Colon (tissue), 2 donors: ENCODE data around the gene CR1L.
"Not testable (repeated sequence)": the region's sequence is repeated elsewhere in the genome, so short reads cannot be mapped to it uniquely, and the experiment has no call there.

Experiments
- FAIRE-seq: peaks from 2 replicates; lab custom pipeline; 2012; peaks lifted over from hg19 to GRCh38; lab: Jason Lieb, UNC
- donor health status: control.
- donor health status: control.

Gene CR1L

DNA sequence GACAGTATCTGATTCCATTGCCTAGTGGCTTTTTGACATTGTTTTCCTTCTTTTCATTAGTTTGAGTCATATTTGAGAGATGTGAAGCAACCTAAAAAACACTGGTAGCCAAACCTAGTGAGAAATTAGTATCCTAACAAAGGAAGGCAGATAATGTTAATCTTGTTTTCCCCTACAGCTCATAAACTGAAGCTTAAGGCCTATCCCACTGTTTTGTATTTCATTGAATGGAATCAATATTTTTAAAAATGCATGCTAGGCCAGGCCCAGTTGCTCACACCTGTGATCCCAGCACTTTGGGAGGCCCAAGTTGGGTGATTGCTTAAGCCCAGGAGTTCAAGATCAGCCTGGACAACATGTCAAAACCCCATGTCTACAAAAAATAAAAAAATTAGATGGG lies 1.2 kb downstream of the CR1L start:
- no peak for FAIRE-seq

DNA sequence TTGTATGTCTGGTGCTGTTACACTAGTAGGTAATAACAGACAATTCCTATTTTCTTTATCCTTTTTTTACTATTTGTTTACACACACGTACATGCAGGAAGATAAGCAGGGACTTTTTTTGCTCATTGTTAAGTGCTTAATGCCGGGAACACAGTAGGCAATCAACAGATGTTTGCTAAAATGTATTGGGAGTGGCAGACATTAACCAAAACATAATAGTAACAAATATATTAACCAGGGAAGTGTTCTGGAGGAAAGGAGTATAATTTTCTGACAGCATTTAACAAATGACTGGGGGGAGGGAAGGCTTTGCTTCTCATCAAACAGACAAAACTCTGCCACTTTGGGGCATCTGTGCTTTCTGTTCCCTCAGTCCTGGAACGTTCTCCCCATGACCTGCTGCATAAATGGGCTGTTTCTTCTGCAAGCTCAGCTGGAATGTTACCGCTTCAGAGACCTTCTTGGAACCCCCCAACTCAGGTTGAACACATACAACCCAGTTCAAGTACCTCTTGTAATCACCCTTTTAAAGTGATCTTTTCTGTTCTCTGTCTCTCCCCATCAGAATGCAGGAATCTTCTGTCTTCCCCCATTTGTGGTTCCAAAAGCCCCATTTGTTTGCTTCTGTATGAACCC lies 2.1 kb downstream of the CR1L start:
- no peak for FAIRE-seq

DNA sequence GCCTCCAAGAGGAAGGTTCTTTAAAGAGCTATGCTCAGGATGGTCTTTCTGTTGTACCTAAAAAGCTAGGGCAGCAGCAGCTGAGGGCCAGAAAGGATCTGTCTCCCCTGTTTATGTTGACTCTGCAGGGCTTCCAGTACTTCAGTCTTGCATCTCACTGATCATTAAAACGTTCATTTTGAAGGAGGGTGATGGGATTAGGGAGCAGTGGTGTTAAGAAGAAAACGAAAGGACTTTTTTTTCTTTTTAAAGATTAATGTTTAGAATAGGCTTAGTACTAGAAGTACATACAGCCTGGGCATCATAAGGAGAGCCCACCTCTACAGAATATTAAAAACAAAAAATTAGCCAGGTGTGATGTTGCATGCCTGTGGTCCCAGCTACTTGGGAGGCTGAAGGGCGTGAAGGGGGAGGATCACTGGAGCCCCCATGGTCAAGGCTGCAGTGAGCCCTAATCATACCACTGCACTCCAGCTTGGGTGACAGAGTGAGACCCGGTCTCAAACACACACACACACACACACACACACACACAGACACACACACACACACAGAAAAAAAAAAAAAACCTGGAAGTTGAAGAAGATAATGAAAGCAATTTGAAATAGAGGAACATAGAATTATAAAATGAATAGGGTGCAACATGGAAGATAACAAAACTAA lies 2.9 kb downstream of the CR1L start:
- no peak for FAIRE-seq

DNA sequence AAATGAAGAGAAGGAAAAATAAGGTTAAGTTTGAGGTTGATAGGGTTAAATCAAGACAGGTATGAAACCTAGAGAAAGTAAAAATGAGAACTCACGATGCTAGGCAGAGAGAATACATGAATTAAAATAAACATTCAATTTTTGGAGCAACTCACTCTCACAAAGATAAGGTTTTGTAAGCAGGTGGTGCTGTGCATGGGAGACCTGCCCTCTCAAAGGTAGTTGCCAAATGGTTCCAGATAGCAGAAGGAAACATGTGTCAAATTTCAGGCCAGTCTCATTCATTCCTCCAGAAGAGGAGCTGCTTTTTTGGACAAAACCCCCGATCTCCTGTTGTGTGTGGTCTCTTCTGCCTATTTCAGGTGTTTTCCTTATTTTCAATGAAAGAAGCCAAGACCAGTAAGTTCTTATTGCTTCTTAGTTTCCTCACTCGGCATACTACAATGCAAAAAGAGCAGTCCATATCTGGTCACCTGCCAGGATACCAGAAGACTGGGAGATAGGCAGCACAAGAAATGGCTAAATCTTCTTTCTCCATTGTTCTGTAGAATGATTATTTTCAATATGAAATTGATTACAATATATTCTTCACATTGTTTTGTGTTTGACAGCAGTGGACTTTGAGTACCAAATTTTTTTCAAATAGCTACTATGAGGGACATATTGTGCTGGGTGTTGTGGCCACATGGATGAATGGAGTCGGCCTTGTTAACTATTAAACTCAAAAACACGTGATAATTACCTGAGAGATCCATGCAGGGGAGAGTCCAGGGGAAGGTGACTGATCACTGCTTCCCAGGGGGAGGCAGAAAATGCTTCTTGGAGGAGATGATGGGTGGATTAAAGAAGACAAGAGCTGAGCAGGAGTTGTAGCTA lies 3.6 kb downstream of the CR1L start:
- FAIRE-seq: no peak

DNA sequence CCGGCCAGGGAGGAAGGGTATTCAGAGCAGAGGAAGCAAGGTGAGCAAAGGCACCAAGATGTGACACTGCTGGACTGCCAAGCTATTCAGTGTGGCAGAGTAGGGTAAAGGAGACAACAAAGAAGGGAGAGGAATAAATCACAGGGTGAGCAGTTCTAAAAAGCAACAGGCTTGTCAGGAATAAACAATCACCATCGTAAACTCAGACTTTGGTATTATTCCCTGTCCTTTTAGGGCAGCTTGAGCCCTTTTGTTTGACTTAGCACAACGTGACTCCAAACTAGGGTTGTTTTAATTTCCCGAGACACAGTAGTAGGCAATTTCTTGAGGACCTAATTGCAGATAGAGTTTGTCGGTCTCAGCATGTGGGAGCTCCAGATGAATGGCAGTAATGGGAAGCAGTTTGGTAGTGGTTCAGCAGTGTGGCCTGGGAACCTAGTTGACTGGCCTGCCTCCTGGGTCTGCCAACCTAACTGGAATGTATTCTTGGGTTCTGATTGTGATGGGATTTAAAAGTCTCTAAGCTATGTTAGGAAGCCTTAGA lies 4.3 kb downstream of the CR1L start:
- no peak for FAIRE-seq

DNA sequence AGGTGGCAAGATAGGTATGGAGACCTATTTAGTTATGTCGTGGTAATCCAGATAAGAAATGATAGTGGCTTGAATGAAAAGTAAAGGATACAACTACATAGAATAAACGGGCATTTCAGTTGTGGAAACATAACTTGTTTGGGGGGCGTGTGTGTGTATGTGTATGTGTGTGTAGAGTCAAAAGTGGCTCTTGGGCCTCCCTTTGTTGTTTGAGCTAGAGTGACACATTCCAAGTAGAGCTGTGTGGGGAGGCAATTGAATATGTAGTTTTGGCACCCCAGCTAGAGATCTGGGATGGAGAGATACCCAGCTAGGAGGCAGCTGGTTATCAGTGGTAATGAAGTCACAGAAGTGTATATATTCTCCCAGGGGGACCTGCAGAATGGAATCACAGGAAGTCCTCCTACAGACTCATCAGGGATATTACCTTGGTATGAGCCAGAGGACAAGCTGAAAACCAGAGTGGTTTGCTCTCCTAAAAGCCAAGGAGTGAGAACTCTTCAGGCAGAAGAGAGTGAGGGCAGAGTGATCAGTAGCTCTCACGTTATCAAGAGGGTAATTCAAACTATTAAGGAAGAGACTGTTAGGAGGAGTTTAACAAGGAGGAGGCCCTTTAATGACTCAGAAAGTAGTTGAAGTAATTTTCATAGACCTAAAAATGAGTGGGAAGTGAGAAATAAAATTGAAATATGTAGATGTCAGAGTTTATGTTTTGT lies 5.1 kb downstream of the CR1L start:
- FAIRE-seq: no peak

DNA sequence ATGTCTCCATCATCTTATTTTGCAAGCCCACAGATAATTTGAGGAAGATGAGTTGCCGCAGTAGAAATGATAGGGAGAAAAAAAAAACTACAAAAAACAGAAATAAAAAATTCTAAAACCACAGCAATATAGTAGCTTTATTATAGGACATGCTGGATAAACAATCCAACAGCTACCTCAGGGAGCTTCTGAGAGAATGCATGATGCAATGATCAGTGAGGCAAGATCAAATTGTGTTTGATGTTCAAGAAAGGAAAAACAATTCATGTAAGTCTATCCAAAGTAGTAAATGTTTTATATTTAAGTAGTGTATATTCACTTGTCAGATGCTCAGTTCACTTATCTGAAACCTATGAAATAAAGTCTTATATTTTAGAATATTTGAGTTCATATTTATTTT lies 6.7 kb downstream of the CR1L start:
- no peak for FAIRE-seq

DNA sequence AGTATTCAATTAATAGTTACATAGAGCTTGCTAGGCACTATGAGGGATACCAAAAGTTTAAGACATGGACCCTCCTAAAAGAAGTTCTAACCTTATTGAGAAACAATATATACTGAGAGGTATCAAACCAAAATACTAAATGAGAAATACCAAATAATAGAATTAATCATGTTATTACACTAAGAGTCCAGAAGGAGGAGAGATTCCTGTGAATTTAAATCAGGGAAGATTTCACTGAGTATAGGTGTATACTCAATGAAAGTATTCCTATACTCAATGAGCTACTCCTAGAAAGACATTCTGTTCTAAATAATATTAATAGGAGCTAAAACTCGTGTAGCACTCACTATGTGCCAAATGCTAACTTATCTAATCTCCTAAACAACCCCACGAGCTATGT lies 9.4 kb downstream of the CR1L start:
- FAIRE-seq: no peak

DNA sequence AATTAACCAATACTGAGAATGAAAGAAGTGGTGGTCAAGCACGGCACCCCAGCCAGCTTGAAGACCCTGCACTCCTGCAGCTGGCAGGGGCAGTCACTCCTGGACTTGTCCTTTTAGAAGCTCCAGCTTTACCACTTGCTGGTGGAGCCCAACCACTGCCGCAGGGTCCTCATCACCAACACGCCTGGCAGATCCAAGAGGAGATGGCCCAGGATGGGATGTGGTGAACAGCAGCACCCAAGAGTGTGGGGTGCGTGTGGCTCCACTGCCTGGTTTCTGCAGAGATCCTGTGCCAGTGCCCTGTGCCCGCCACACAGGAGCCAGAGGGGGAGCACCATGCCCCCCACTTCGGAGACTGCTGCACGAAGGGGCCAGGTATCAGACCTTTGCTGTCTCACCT lies 13.5 kb downstream of the CR1L start:
- no peak for FAIRE-seq

DNA sequence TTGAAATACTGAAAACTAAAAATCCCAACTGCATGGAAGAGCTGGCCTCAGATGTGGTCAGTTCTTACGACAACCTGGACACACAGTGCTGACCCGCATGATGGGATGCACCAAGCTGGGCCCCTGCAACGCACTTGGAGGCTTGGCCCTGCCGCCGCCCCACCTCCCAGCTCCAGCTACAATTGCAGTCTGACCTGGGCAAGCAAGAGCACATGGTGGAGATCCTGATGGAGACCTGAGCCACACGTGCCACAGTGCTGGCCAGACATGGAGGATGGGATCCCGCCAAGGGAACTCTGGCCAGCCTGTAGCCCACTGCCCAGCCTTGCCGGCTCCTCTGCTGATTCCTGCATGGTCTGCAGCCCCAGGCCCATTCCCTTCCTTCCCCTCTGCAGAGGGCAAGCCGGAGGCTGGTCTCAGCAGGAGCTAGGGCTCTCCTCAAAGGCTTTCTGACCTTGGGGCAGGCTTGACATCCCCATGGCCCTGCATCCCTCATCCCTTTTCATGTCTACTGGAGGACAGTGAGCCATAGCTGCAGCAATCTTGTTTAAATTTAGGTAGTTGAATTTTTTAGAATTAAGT lies 14.1 kb downstream of the CR1L start:
- FAIRE-seq: no peak

DNA sequence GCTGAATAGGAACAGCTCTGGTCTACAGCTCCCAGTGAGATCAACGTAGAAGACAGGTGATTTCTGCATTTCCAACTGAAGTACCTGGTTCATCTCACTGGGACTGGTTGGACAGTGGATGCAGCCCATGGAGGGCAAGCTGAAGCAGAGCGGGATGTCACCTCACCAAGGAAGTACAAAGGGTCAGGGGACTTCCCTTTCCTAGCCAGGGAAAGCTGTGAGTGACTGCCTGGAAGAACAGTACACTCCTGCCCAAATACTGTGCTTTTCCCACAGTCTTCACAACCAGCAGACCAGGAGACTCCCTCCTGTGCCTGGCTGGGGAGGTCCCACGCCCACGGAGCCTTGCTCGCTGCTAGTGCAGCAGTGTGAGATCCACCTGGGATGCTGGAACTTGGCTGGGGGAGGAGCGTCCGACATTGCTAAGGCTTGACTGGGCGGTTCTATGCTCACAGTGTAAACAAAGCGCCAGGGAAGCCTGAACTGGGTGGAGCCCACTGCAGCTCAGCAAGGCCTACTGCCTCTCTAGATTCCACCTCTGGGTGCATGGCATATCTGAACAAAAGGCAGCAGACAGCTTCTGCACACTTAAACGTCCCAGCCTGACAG lies 14.7 kb downstream of the CR1L start:
- FAIRE-seq: no peak

DNA sequence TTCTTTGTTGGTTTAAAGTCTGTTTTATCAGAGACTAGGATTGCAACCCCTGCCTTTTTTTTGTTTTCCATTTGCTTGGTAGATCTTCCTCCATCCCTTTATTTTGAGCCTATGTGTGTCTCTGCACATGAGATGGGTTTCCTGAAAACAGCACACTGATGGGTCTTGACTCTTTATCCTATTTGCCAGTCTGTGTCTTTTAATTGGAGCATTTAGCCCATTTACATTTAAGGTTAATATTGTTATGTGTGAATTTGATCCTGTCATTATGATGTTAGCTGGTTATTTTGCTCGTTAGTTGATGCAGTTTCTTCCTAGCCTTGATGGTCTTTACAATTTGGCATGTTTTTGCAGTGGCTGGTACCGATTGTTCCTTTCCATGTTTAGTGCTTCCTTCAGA lies 16.5 kb downstream of the CR1L start:
- not testable (repeated sequence) for FAIRE-seq

DNA sequence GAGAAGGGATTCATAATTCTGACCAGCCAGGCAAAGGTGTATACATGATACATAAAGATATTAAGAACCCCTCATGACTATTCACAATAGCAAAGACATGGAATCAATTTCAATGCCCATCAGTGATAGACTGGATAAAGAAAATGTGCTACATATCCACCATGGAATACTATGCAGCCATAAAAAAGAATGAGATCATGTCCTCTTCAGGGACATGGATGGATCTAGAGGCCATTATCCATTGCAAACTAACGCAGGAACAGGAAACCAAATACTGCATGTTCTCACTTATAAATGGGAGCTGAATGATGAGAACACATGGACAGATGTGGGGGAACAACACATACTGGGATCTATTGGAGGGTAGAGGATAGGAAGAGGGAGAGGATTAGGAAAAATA lies 21.4 kb downstream of the CR1L start:
- no peak for FAIRE-seq

DNA sequence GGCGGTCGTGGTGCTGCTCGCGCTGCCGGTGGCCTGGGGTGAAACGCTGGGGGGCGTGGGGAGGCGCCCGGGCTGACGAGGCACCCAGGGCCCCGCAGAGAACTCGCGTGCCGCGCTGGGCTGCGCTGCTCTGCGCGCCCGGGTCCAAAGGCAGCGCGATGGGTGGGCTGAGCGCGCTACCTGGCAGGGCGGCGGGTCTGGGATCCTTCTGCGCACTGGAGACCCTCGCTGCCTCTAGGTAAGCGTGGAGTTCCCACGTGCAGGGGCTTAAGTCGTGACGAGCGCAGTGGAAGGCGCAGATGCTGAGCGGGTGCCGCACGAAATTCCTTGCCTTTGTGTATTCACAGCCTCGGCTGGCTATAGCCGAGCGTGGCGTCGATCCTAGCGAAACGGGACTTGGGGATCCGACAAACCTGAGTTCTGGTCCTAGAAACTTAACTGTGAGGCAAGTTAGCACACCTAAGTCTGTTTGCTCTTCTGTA lies 24.6 kb downstream of the CR1L start:
- no peak for FAIRE-seq

DNA sequence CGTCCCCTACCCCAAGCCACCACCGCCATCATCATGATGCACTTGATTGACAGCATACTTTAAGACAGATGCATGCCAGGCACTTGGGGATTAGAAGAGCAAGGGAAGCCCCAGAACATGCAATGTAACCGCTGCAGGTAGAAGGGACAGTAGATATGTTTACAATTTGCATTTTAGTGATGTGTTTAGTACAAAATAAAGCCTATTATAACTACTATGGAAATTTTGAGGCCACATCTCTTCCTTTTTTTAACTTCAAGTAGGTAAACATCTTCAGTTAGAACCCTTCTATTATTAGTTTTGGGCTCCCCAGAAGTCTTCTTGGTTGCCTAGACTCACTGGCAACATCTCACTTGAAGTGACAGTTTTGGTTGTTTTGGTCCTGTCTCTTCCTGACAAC lies 25.3 kb downstream of the CR1L start:
- no peak for FAIRE-seq

DNA sequence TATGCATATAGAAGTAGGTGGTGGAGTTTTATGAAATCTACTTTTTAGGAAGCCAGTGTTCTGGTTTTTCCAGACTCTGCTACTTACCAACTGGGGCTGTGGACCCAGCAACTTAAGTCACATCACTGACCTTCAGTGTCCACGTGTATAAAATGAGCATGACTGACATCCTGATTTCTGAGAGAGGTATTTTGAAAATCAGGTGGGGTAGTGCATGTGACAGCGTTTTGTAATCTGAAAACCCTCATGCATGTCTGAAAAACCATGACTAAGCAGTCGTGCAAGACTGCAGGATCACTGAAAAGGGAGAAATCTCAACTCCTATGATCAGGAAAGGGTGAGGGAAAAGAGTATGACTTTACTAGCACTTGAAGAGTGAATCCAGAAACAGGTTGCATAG lies 26.1 kb downstream of the CR1L start:
- FAIRE-seq: no peak

DNA sequence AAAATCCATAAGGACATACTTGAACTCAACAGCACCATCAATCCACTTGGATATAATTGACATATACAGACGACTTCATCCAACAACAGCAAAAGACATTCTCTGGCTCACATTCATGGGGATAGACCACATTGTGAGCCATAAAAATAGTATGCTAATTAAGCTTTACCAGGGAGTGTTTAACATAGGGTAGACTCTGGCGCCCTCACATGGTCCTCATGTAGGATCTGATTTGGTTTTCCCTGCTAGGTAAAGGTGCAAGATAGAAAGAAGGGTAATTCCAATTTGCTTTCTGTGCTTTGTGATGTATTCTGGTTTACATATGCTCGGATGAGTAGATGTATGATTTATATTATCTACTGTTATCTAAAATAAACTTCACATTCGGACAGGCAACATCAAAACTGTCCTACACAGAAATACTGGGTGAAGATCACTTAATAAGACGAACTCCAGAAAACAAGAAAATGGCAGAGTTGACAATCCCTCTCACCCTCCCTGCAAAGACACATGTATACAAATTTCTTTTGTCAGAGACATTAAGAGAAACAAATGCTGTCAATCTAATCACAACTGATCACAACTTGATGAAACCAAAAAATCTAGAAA lies 27.7 kb downstream of the CR1L start:
- FAIRE-seq: no peak

DNA sequence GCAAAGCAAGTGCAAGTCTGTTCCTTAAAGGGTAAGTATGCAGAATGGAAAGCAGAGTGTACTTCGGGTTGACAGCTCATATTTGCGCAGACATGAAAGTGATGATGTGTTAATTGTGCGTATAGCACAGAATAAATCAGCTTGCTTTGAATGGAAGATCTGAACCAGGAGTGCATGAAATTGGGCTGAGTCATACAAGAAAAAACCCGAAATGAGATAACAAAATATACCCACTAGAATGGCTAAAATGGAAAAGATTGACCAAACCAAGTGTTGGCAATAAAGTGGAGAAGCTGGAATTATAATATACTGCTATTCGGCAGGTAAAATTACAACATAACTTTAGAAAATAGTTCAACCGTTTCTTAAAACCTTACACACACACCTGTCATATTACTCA lies 28.5 kb downstream of the CR1L start:
- no peak for FAIRE-seq

DNA sequence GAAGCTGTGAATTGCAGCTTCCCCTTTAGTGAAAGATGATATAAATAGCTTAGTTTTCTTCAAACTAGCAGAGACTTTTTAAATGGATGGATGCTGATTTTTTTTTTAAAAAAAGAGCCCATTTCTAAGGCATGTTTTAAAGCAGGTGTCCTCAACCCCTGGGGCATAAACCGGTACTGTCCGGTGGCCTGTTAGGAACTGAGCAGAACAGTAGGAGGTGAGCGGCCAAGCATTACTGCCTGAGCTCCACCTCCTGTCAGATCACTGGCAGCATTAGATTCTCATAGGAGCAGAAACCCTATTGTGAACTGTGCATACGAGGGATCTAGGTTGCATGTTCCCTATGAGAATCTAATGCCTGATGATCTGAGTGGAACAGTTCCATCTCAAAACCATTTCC lies 31.2 kb downstream of the CR1L start:
- no peak for FAIRE-seq

DNA sequence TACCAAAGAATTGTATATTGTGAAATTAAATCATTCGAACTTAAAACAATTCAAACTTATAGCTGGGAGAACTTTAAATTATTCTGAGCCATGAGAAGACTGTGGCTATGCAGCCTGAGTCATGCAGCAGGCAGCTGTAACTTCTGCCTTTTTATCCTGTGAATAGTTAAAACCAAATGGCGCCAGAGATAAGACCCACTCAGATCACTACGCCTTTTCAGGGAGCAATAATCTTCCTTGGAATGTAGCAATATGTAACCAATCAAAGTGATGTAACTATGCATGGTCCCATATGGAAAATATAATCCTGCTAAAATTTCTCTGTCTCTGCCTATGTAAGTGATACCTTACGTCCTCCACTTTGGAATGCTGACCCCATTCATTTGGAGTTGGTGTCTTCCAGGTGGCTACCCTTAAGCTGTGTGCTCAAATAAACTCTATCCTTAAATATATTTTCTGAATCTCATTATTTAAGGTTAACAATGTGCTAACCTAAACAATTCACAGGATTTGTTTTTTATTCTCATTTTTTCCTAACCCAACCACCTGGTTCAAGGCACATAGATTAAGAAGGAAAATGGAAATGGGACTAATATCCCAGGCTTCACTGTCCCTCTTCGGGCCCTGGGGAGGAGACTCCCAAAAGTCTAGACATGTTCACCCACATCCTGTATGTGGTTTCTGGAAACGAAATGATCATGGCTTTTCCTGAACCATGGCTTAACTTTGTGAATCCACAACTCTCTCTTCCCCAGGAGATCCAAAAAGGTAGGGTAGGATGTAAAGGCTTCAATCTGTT lies 35.9 kb downstream of the CR1L start:
- FAIRE-seq: not testable (repeated sequence)
